Choroid plexus epithelial cell (primary cell): ENCODE data around the gene FLVCR1.
"Not testable (repeated sequence)": the region's sequence is repeated elsewhere in the genome, so short reads cannot be mapped to it uniquely, and the experiment has no call there.

Source experiments
- DNase-seq: peaks from one replicate; pipeline ENCODE4 v3.0.0-alpha.2; 2010; ENCODE audit warnings: low read depth
- H3K4me3 ChIP-seq: 2 replicates; pipeline ENCODE4 v1.5.1; 2011; ENCODE audit warnings: low read depth, mild to moderate bottlenecking, control low read depth, low read length, moderate library complexity
- TF ChIP-seq, protein P1 (sequence below): conservative IDR thresholded peaks from 2 replicates; pipeline ENCODE4 v1.5.1; 2011; ENCODE audit warnings: low read depth, mild to moderate bottlenecking, control low read depth, inconsistent platforms, low read length, moderate library complexity

Gene FLVCR1

DNA sequence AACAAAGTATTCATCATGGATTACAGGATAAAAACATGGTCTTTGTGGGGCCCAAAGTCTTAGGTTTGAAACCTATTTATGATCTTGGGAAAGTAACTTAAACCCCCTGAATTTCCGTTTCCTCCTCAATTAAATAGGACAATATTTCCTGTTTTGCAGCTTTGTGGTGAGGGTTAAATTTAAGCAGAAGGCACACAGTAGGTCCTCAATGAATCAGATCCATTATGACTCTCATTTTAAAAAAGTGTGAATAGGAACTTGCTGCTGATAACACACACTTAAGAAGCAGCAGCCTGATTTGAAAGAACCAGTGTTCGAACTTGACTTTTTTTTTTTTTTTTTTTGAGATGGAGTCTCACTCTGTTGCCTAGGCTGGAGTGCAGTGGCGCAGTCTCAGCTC, 50.9 kb downstream of the FLVCR1 start:
- DNase-seq = no peak
- H3K4me3 ChIP-seq = no peak overlapping the region
- TF ChIP-seq, protein P1, sequence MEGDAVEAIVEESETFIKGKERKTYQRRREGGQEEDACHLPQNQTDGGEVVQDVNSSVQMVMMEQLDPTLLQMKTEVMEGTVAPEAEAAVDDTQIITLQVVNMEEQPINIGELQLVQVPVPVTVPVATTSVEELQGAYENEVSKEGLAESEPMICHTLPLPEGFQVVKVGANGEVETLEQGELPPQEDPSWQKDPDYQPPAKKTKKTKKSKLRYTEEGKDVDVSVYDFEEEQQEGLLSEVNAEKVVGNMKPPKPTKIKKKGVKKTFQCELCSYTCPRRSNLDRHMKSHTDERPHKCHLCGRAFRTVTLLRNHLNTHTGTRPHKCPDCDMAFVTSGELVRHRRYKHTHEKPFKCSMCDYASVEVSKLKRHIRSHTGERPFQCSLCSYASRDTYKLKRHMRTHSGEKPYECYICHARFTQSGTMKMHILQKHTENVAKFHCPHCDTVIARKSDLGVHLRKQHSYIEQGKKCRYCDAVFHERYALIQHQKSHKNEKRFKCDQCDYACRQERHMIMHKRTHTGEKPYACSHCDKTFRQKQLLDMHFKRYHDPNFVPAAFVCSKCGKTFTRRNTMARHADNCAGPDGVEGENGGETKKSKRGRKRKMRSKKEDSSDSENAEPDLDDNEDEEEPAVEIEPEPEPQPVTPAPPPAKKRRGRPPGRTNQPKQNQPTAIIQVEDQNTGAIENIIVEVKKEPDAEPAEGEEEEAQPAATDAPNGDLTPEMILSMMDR = no peak

DNA sequence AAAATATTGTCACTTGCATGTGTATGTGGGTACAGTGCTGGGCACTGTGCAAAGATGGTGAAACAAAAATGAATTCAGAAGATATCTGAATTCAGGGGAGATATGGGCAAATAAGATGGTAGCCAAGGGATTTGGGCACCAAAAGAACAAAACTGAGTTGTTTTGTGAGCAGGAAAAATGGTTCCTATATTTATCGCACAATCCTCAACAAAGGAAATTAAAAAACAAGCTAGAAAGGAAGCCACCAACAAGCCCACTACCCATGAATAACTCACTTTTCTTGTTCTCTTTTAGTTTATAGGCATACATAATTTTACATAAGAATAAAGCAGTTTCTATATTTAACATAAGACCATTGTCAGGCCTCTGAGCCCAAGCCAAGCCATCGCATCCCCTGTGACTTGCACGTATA, 51.6 kb downstream of the FLVCR1 start:
- DNase-seq = no peak
- TF ChIP-seq, protein P1 = no peak
- no peak overlapping the region for H3K4me3 ChIP-seq

DNA sequence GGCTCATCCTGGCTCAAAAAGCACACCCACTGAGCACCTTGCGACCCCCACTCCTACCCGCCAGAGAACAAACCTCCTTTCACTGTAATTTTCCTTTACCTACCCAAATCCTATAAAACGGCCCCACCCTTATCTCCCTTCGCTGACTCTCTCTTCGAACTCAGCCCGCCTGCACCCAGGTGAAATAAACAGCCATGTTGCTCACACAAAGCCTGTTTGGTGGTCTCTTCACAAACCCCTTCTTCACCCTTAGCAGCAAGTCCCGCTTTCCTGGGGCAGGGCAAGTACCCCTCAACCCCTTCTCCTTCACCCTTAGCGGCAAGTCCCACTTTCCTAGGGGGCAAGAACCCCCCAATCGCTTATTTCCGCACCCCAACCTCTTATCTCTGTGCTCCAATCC, 52.1 kb downstream of the FLVCR1 start:
- not testable (repeated sequence) for H3K4me3 ChIP-seq, DNase-seq

DNA sequence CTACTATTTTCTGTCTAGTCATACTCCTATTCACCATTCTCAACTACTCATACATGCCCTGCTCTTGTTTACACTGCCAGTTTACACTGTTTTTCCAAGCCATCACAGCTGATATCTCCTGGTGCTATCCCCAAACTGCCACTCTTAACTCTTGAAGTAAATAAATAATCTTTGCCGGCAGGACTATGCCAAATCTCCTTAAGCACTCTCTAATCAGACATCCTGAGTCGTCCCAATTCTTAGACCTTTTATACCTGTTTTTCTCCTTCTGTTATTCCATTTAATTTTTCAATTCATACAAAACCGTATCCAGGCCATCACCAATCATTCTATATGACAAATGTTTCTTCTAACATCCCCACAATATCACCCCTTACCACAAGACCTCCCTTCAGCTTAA, 55.6 kb downstream of the FLVCR1 start:
- not testable (repeated sequence) for H3K4me3 ChIP-seq, DNase-seq

DNA sequence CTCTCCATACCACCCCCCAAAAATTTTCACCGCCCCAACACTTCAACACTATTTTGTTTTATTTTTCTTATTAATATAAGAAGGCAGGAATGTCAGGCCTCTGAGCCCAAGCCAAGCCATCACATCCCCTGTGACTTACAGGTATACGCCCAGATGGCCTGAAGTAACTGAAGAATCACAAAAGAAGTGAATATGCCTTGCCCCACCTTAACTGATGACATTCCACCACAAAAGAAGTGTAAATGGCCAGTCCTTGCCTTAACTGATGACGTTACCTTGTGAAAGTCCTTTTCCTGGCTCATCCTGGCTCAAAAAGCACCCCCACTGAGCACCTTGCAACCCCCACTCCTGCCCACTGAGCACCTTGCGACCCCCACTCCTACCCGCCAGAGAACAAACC, 56.0 kb downstream of the FLVCR1 start:
- H3K4me3 ChIP-seq, DNase-seq: not testable (repeated sequence)

DNA sequence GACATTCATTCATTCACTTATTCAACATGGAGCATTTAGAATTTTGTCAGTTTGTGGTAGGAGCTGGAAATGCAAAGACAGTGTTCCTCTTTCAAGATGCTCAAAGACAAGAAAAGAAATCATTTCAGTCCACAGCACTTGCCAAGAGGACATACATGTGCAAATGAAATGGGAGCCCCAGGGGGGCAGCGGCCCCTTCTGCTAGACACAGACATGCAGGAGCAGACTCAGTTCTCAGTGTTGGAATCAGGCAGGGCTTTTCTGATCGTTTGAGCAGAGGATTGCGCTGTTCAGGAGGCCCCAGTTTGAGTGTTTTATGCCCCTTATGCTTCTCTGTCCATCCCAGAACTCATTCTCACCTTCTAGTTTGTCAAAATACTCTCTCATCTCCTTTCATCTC, 56.7 kb downstream of the FLVCR1 start:
- TF ChIP-seq, protein P1 = no peak
- no peak for DNase-seq
- H3K4me3 ChIP-seq = no peak overlapping the region

DNA sequence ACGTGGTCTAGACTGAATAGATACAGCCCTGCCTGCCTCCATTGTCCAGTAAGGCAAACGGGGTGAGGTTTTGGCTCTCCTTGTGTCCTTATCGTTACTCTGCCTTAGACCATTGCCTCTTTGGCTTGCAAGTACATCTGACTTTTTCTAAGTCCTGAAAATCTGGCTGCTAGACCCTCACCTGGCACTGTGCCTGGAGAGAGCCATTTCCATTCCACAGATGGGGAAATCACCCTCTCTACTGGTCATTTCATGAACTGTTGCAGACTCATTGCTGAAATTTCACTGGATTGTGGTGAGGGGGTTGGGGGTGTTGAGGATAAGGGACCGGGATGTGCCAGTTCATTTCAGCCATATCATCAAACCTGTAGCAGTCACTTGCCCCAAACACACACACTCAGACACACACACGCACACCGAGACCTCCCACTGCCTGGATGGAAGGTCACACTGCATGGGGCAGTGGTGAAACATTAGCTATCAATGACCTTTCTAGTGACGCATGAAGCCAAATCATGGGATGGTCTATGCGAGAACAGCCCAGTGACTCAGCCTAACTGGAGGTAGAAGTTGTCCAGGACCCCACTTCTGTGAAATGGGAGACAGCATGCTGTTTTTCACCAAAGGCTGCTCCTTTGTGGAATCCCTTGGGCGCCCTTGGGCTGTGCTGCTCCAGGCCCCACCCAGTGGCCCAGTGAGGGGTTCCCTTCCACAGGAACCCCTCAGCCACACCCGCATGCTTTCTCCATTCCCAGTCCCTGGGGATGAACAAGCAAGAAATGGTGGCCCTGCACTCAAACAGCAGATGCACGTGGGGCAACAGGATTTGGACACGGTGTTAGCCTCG, 57.4 kb downstream of the FLVCR1 start:
- TF ChIP-seq, protein P1 = peak; percentile 79
- H3K4me3 ChIP-seq = no peak overlapping the region
- DNase-seq = peak; percentile 85

DNA sequence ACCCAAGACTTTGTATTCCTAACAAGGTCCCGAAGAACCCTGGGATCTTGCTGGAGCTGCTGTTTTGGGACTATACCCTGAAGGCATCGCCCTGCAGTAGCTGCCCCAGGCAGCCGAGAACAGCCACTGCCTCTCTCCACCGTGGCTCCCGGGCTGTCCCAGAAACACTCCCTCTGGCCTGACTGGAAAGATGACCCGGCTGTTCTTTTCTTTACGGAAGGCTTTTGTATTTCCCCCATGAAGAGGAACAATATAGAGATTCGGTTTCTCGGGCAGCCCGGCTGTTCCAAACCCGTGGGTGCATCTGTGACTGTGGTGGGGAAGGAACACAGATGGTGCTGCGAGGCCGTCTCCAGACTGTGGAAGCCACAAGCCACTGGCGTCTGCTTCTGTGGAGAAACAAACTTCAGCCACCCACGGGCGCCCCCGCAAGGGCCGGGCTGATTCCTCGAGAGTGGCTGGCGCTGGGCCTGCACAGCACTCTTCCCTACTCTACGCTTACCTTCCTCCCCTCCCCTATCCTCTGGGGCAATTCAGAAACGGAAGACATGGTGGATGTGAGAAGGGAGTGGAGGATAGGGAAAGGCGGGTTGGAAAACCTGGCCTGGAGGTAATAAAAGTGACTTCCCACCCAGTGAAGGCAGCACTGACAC, 58.5 kb downstream of the FLVCR1 start:
- TF ChIP-seq, protein P1 = peak; percentile 33
- DNase-seq = peak; percentile 59
- H3K4me3 ChIP-seq = peak overlapping the region; percentile 34
